B cell (primary cell): ENCODE data around the gene LRP11. TPM values are rescaled to one million over a fixed set of nuclear protein-coding genes. Genes with fewer than 3 reads are reported as not detected.

Experiments
- ATAC-seq: fragments of 200-7000 bp; cut with Tn5 transposase; one replicate; pipeline ENCODE4 v1.10.0; 2021; ENCODE audit warnings: low read depth, mild to moderate bottlenecking, moderate number of reproducible peaks, moderate library complexity
- CTCF ChIA-PET: fragments of 350-600 bp; sonication (Branson Sonifier 250); formaldehyde crosslinking; loops from one replicate; lab custom pipeline; 2021; ENCODE audit warnings: antibody characterized with exemption, inconsistent platforms; lab: Charles Lee
- POLR2A ChIA-PET: fragments of 350-600 bp; sonication (Branson Sonifier 250); formaldehyde crosslinking; loops from one replicate; lab custom pipeline; 2021; ENCODE audit warnings: antibody characterized with exemption; lab: Charles Lee
- DNase-seq: peaks from one replicate; pipeline ENCODE4 v3.0.0; 2013
- H2AFZ ChIP-seq: 2 replicates; pipeline ENCODE4 v1.6.1; 2012; ENCODE audit warnings: mild to moderate bottlenecking, low read depth, low read length; ENCODE audit not compliant: insufficient read depth, poor library complexity, severe bottlenecking
- H3K27ac ChIP-seq, 2 donors: 1 replicate in 1 of 2; 2 replicates in 1 of 2; pipeline ENCODE4 v1.5.1; 2012 to 2013; ENCODE audit warnings: low read length in 2 of 2, mild to moderate bottlenecking in 2 of 2, moderate library complexity in 1 of 2
- H3K27me3 ChIP-seq, 4 experiments: fragments of 200-600 bp in 1 of 4; sonication (generic) in 1 of 4; replicated peaks in 1 of 4; 1 replicate in 2 of 4; 2 replicates in 2 of 4; pipeline versions ENCODE4 v1.6.1 to v1.7.0; 2013 to 2016; ENCODE audit warnings: low read length in 3 of 4, mild to moderate bottlenecking in 2 of 4, mixed read lengths in 1 of 4, moderate library complexity in 1 of 4; ENCODE audit not compliant: insufficient read depth in 4 of 4, control insufficient read depth in 3 of 4; ENCODE audit errors: control extremely low read depth in 1 of 4
- H3K36me3 ChIP-seq, 2 experiments: replicated peaks in 1 of 2; 1 replicate in 1 of 2; 2 replicates in 1 of 2; pipeline versions ENCODE4 v1.6.1 to v1.7.1; 2013; ENCODE audit warnings: low read length in 1 of 2; ENCODE audit not compliant: insufficient read depth in 2 of 2, control insufficient read depth in 1 of 2; ENCODE audit errors: control extremely low read depth in 1 of 2, extremely low read depth in 1 of 2
- H3K4me1 ChIP-seq, 2 donors: fragments of 200-600 bp in 1 of 2; sonication (generic) in 1 of 2; 1 replicate in 1 of 2; 2 replicates in 1 of 2; pipeline versions ENCODE4 v1.5.1 to v1.6.1; 2013 to 2017; ENCODE audit warnings: low read length in 2 of 2; ENCODE audit not compliant: control insufficient read depth in 2 of 2, insufficient read depth in 2 of 2
- H3K4me2 ChIP-seq: replicated peaks from 2 replicates; pipeline ENCODE3; 2012; ENCODE audit warnings: mild to moderate bottlenecking, low read depth, low read length; ENCODE audit not compliant: poor library complexity, severe bottlenecking
- H3K4me3 ChIP-seq, 5 experiments: fragments of 200-600 bp in 1 of 5; sonication (generic) in 1 of 5; 1 replicate in 3 of 5; 2 replicates in 2 of 5; pipeline versions ENCODE4 v1.5.1 to v1.7.0; 2011 to 2016; ENCODE audit warnings: low read length in 4 of 5, mild to moderate bottlenecking in 4 of 5, low read depth in 2 of 5, control low read depth in 1 of 5, moderate library complexity in 1 of 5; ENCODE audit not compliant: insufficient read depth in 1 of 5; ENCODE audit errors: control extremely low read depth in 1 of 5, extremely low read depth in 1 of 5
- H3K79me2 ChIP-seq: fragments of 200-600 bp; sonication (generic); one replicate; pipeline ENCODE4 v1.6.0; 2016; ENCODE audit warnings: low read length; ENCODE audit not compliant: control insufficient read depth, insufficient read depth
- H3K9ac ChIP-seq: fragments of 200-600 bp; sonication (generic); 2 replicates; pipeline ENCODE4 v1.6.1; 2017; ENCODE audit warnings: mild to moderate bottlenecking, low read length, moderate library complexity
- H3K9me3 ChIP-seq, 3 donors: one replicate each; pipeline versions ENCODE4 v1.6.1 to v1.7.1; 2013; ENCODE audit warnings: low read length in 2 of 3; ENCODE audit not compliant: control insufficient read depth in 2 of 3, insufficient read depth in 1 of 3; ENCODE audit errors: control extremely low read depth in 1 of 3
- H4K20me1 ChIP-seq: 2 replicates; pipeline ENCODE4 v1.6.0; 2012; ENCODE audit warnings: mild to moderate bottlenecking, low read length; ENCODE audit not compliant: insufficient read depth, control insufficient read depth, poor library complexity, severe bottlenecking
- H3K27ac Mint-ChIP-seq: one replicate; pipeline ENCODE4 v1.8.0; 2021; ENCODE audit warnings: mixed read lengths
- H3K27me3 Mint-ChIP-seq: one replicate; pipeline ENCODE4 v1.8.0; 2021; ENCODE audit warnings: mixed read lengths
- H3K4me1 Mint-ChIP-seq: one replicate; pipeline ENCODE4 v1.8.0; 2021; ENCODE audit warnings: mixed read lengths
- H3K4me3 Mint-ChIP-seq: one replicate; pipeline ENCODE4 v1.8.0; 2021; ENCODE audit warnings: mixed read lengths
- H3K9me3 Mint-ChIP-seq: one replicate; pipeline ENCODE4 v1.8.0; 2022; ENCODE audit warnings: mixed read lengths; ENCODE audit not compliant: insufficient read depth
- EZH2 ChIP-seq: IDR thresholded peaks from 2 replicates; pipeline ENCODE4 v1.6.1; 2012; ENCODE audit warnings: borderline replicate concordance, low read depth, mild to moderate bottlenecking, moderate library complexity, low read length; ENCODE audit not compliant: insufficient read depth, poor library complexity, severe bottlenecking
- WGBS: methylation state at CpG from one replicate; pipeline ENCODE4 v1.1.5; 2013; ENCODE audit warnings: missing lambda C conversion rate; ENCODE audit not compliant: insufficient coverage; 5-methylcytosine and 5-hydroxymethylcytosine counted together
- intact Hi-C: fragments of 100-400 bp; cut with micrococcal nuclease; formaldehyde crosslinking; loops from one replicate; pipeline ENCODE4 v1.10.0; 2022
- polyA plus RNA-seq: library from polyadenylated mRNA; depleted of rRNA; stranded (reverse); fragments of >200 nt; gene quantifications from 2 replicates; pipeline ENCODE4 v1.2.3, GENCODE V29; 2012
- total RNA-seq, 2 donors: library from RNA; stranded (reverse); fragments of 120-200 nt in 1 of 2; gene quantifications; 1 replicate in 1 of 2; 2 replicates in 1 of 2; pipeline versions ENCODE4 v1.2.3 to v1.2.4, GENCODE V29; 2013 to 2022
- TF ChIP-seq, protein P1 (sequence below): fragments of 200-600 bp; IDR thresholded peaks from one replicate; pipeline ENCODE4 v1.8.0; 2022; ENCODE audit warnings: antibody characterized with exemption, mild to moderate bottlenecking

Gene LRP11
- total and polyA plus RNA-seq, 2 donors (not counting 1 experiment from before 2014, with no cell fraction given), result 0.34 to 1.2 TPM

DNA sequence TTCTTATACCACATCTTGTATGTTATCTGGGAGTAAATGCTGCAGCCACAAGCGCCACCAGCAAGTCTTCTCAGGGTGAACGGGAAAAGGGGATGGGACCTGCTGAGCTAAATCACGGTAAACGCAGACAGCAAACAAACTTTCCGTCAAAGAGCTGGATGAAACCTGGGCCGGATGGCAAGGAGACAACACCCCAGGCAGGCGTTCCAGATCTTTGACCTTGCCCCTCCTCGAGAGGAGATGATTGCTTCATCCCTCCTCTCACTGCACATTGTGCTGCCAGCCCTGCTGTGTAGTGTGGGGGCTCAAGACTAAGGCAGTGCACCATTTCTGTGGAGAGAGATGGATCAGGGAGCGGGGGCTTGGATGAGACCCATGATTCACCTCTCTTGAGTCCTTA is 23.9 kb upstream of the LRP11 start:
- no peak overlapping the region for H3K27ac Mint-ChIP-seq
- no peak overlapping the region for H3K27ac ChIP-seq
- H3K27me3 ChIP-seq, result peaks cover 0 to 4% (median 0%) of the 10 kb centered on the region in 4 experiments
- DNase-seq (no peak), ATAC-seq (no peak)
- H3K4me3 Mint-ChIP-seq, result no peak overlapping the region
- H3K4me3 ChIP-seq, result no peak overlapping the region
- H3K9ac ChIP-seq, result no peak overlapping the region
- no peaks in the 10 kb centered on the region for H3K4me1 Mint-ChIP-seq
- H3K79me2 ChIP-seq, result no peaks in the 10 kb centered on the region
- no peaks in the 10 kb centered on the region for H3K36me3 ChIP-seq
- H3K4me2 ChIP-seq, result no peak overlapping the region
- no peak for TF ChIP-seq EZH2
- TF ChIP-seq, protein P1, sequence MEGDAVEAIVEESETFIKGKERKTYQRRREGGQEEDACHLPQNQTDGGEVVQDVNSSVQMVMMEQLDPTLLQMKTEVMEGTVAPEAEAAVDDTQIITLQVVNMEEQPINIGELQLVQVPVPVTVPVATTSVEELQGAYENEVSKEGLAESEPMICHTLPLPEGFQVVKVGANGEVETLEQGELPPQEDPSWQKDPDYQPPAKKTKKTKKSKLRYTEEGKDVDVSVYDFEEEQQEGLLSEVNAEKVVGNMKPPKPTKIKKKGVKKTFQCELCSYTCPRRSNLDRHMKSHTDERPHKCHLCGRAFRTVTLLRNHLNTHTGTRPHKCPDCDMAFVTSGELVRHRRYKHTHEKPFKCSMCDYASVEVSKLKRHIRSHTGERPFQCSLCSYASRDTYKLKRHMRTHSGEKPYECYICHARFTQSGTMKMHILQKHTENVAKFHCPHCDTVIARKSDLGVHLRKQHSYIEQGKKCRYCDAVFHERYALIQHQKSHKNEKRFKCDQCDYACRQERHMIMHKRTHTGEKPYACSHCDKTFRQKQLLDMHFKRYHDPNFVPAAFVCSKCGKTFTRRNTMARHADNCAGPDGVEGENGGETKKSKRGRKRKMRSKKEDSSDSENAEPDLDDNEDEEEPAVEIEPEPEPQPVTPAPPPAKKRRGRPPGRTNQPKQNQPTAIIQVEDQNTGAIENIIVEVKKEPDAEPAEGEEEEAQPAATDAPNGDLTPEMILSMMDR, result no peak
- no peaks in the 10 kb centered on the region for H3K4me1 ChIP-seq
- WGBS, result 75% methylated on average over 5 of the region's 9 CpGs
- no peaks in the 10 kb centered on the region for H4K20me1 ChIP-seq
- H3K9me3 ChIP-seq, result no peaks in the 10 kb centered on the region
- no peak overlapping the region for H2AFZ ChIP-seq
- H3K27me3 Mint-ChIP-seq, result peaks cover 59% of the 10 kb centered on the region
- intact Hi-C loops, result no loop called here
- CTCF ChIA-PET, result no interaction called here
- H3K9me3 Mint-ChIP-seq, result no peaks in the 10 kb centered on the region
- POLR2A ChIA-PET, result no interaction called here

DNA sequence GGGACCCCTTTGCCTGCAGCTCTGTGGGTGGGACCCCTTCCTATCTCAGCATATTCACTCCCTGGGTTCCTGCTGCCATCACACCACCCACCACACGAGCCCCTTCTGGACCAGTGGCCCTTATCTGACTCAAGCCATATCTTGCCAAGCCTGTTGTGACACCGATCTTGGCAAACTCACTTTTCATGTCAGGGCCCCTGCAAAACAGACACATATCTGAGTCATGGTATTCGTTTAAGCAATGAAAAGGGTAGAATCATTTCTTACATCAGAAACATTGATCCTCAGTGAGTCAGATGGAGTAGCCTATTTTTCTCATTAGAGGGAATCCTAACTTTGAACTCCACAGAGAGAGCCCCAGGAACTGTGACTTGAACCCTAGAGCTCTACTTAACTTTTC is 23.2 kb upstream of the LRP11 start:
- intact Hi-C loops, result no loop called here

More for the DNA sequence above, 23.2 kb upstream of the LRP11 start:
- H3K27me3 ChIP-seq, result peaks cover 0 to 4% (median 0%) of the 10 kb centered on the region in 4 experiments
- H3K27ac ChIP-seq, result no peak overlapping the region
- POLR2A ChIA-PET, result interaction anchor here (0.7 kb wide), 1 partner anchor 489 kb away, joined by 3 read pairs; no protein-coding TSS in a partner anchor
- CTCF ChIA-PET, result no interaction called here
- no peak overlapping the region for H3K9ac ChIP-seq
- no peak overlapping the region for H2AFZ ChIP-seq
- Mint-ChIP-seq H3K9me3 (no peaks in the 10 kb centered on the region), H3K4me3 (no peak overlapping the region), H3K27ac (no peak overlapping the region), H3K4me1 (no peaks in the 10 kb centered on the region), H3K27me3 (peaks cover 52% of the 10 kb centered on the region)
- H4K20me1 ChIP-seq, result no peaks in the 10 kb centered on the region
- H3K4me1 ChIP-seq, result no peaks in the 10 kb centered on the region
- H3K9me3 ChIP-seq, result no peaks in the 10 kb centered on the region
- ATAC-seq (no peak), DNase-seq (no peak)
- no peak overlapping the region for H3K4me3 ChIP-seq
- no peaks in the 10 kb centered on the region for H3K79me2 ChIP-seq
- TF ChIP-seq, protein P1, result no peak
- no peak for TF ChIP-seq EZH2
- 67% methylated on average over 1 of the region's 3 CpGs for WGBS
- H3K36me3 ChIP-seq, result no peaks in the 10 kb centered on the region
- no peak overlapping the region for H3K4me2 ChIP-seq
